GM18499 (cell line): ENCODE data around the gene SV2A.

Experiments used
- ATAC-seq: cut with Tn5 transposase; IDR thresholded peaks from one replicate; pipeline ENCODE4 v1.9.1; 2021; ENCODE audit warnings: moderate number of reproducible peaks; ENCODE audit not compliant: insufficient read depth, unreplicated experiment

SV2A gene

DNA sequence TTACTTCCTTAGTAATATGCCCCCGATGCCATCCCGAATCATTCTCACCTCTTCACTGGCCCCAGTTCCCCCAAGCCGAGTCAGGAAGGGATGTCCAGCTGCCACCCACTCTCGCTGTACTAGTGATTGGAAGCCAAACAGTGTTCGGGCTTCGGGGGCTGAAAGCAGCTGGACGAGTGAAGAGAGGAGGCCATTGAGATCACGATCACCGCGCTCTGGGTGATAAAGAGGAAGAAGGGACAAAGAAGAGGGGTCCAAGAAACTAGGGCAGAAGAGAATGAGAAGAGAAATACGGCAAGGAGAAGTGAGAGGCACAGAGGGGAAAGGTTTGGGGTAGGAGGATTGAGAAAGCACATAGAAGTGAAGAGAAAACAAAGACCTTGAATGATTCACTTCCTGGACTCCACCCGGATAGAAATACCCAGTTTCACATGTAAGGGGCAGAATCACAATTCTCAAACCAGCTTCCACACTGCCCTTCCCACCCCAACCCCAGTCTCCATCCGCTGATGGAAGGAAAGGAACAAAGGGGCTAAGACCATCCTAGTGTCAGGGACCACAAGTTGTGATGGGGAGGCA, 13.7 kb upstream of the SV2A start:
- no peak for ATAC-seq

DNA sequence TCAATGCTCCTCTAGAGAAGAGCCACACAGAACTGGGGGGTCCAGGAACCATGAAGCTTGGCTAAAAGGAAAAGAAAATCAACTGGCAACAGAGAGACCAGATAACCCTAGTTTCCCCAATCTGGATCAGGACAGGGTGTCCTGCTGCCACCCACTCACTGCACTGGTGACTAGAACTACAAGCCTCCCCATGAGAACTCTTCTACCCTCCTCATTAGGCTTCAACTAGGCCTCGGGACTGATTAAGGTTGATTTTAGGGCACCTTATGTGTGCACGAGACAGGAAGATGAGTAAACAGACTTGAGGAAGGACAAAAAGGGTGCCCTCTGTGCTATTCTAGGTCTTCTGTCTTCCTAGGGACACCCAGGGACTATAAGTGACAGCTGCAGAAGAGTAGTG, 12.2 kb upstream of the SV2A start:
- no peak for ATAC-seq

DNA sequence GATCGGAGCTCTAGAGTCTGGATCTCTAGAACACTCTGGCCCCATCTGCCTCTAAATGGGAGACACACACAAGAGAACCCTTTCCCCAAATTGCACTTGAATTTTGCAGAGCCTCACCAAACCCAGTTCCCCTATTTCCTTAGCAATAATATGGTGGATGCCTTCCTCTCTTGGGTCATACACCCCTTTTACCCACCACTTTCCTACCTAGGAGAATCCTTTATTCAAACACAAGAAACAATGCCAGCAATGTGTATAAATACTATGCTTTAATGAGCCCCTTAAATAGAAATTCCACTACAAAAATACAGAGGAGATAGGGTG, 10.7 kb upstream of the SV2A start:
- no peak for ATAC-seq

DNA sequence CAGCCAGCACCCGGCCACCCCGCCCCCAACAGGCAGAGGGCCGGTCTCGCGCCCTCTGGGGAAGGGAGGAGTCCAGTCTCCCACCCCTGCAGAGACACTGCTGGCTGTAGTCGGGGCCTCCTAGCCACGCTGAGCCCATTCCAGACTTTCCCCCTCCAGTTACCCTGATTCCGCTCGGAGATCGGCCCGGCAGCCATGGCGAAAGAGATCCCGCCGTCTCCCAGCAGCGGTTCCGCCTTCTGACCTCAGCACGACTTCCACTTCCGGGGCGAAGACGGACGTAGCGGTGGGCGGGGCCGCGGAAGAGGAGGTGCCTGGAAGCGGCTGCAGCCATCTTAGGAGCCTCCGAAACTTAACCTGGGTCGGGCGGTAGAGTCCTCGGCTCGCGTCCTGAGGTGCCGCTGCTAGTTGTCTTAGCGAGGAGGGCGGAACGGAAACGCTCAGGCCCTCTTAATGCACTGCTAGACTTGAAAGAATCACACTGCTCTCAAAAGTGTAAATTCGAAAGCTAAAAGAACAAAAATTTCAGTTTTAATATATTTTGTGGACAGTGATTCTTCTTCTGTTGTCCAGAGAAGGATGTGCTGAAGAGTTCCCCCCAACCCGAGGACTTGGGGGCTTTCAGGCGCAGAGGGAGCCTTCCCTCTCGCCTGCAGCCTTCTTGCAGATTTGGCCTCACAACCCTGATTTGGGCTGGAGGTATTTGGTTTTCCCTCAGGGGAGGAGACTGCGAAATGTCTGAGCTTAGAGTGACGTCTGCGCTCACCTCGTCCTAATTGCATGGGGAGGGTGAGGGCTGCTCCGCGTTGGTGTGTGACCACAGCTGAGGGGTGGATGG, 10.1 kb upstream of the SV2A start, which contains the start of gene SF3B4:
TSS of gene SF3B4 (minus strand) at position 241 of the 838 bp plus-strand sequence. CDS start at position 197, 44 bp downstream.
- ATAC-seq, result no peak

DNA sequence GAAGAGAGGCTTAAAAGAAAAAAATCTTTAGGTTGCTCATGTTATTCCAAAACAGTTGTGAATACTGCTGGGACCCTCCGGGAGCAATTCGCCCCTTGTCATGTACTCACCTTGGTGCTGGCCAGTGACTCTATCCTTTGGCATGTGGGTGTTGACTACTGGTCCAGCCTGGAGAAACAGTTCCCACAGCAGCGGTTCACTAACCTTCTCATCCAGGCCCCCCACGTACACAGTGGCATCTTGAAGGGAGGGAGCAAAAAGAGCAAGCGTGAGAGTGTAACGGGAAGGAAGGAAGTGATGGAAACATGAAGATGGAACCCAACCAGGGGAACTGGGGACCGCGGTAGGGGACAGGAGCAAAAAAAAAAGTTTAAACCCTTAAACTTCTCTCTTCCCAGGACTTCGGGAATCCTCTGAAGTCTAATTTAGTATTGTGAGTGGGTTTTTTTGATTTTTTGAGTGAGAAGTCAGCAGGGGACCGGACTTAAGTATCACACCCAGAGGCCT, 9.5 kb upstream of the SV2A start:
- no peak for ATAC-seq

DNA sequence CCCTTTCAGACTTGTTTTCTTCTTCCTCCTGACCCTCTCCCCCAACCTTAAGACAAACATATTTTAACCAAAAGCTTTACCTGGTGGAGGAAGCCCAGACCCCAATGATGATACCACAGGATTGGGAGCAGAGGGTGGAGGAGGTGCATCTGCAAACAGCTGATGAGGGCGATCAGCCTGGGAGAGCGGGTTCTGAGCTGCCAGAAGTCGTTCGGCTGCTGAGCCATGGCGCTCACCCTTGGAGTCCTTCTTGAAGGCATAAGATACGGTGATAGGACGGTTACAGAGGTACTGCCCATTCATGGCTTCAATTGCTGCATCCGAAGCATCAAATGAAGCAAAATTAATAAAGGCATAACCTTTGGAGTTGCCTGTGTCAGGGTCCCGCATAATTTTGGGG, 8.7 kb upstream of the SV2A start:
- ATAC-seq, result no peak

DNA sequence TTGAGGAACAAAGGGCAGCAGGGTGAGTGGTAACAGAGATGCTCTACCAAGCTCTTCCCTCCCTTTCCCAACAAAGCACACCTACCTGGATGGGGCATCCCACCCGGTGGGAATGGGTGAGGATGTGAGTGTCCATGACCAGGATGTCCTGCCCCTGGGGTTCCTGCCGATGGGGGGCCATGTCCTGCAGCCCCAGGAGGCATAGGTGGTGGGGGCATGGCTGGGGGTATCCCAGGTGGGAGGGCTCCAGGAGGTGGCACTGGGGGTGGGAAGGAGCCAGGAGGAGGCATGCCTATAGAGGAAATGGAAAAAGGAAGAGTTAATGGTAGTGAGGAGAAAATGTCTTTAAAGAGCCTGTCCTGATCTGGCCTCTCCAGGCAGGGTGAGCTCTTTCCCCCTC, 8.1 kb upstream of the SV2A start:
- no peak for ATAC-seq

DNA sequence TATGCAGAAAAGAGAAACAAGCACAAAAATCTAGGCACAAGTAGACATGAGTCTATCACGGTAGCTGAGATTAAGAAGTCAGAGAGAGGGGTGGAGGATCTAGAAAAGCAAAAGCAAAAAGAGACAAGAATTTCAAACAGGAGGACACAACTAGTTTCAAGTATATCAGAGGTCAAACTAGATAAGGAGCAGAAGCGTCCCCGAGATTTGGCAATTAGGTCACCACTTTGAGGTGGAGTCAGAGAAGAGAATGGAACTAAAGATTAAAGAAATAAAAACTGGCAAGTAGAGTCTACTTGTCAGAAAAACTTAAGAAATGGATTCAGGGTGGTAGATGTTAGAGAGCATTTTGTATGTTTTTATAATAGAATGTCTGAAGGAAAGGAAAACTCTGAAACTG, 7.7 kb upstream of the SV2A start:
- no peak for ATAC-seq

DNA sequence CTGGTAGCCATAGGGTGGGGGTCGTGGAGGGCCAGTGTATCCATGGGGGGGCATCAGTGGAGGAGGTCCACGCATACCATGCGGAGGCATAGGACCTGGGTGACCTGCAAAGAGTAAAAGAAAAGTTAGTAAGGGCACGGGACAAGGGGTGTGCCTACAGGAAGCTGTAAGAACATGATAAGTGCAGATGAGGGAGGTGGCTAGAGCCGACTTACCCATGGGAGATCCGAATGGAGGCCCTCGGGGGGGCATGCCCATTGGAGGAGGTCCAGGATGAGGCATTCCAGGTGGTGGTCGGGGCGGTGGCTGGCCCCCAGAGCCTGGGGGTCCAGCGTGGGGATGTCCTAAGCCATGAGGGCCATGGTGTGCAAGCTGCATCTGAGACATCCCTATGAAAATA, 6.0 kb upstream of the SV2A start:
- no peak for ATAC-seq

DNA sequence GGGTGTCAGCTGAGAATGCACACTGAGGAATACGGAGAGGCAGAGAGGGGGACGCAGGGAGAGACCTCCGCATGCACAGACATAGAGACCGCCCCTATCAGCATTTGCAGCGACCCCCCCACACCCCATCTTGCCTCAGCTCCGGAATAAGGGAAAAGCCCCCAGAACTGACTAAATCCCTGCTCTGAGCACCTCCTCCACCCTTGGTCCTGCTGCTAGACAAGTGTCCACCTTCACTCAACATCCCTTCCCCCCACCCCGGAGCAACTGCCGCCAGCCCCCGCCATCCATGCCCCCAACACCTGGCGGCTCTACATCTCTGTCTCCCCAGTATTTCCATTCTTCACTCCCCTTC, 769 bp downstream of the SV2A start:
- no peak for ATAC-seq

DNA sequence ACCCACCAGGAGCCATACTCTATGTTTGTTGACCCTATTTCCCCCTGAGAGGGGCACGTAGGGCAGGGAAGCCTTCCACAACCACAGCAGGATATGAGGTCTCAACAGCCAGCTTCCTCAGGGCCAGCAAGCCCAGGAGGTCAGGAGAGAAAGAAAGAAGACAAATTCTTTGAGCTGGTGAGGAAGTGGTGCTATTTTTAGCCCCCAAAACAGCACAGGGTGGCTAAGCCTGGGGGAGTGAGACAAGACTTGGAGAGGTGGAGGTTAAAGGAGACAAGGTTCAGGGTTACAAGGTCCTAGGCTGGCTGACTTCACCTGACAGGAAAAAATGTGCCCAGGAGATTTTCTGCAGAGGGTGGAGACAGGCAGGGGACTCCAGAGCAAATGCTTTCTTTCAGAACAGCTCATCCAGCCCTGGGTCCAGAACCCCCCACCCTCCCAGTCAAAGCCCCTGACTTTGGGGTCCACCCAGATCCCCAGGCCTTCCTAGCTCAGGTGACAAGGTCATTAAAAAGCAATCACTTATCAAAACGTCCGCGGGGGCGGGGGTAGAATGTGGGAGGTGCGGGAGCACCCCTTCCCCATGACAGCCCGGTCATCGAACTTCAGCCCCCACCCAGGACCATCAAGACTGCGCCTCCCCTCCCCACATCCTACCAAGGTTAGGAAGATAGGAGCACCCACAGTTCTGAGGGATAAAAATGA, 1.3 kb downstream of the SV2A start:
- no peak for ATAC-seq

DNA sequence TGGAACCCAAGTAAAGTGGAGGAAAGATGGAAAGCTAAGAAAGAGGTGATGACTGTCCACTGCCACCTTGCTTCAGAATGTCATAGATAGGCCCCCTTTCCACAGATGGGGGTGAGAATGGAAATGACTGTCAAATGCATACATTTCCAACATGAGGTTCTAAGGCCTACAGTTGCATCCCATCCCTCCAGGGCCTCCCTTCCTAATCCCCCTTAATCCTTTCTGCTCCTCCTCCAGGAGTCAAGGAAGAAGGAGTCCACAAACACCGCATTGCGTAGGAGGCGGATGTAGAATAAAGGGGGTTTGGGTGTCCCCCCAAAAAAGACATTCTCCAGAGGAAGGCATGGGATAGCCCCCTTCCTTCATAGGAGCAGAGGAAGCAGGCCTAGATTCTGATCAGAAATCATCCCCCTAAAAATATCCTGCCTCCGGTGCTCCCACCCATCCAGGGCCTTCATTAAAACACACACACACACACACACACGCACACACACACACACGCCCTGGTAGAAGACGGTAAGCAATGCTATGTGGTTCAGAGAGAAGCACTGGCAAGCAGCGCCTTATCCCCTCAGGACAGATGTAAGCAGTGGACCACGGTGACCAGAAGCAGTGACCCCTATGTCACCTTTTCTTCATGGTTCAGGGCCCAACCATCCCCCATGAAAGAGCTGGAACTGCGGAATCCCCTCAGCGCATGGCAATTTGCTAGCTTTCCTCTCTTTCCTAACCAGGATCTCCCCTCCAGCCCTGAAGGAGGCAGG, 2.0 kb downstream of the SV2A start:
- ATAC-seq, result no peak

DNA sequence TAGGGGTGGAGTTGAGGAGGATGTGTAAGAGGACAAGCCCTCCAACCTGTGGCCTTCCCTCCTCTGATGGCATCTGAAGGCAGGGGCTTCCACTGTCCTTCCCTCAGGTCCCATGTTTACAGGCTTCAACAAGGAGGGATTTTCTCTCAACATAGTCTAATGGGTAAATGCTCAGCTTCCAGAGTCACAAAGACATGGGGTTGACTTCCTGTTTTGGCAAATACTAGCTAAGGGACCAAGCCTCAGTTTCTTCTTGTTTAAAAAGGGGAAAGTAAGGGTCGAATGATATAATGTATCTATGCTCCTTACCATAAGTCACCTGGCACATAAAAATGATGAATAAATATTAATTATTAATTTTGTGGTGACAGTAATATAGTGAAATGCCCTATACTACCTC, 3.1 kb downstream of the SV2A start:
- no peak for ATAC-seq

DNA sequence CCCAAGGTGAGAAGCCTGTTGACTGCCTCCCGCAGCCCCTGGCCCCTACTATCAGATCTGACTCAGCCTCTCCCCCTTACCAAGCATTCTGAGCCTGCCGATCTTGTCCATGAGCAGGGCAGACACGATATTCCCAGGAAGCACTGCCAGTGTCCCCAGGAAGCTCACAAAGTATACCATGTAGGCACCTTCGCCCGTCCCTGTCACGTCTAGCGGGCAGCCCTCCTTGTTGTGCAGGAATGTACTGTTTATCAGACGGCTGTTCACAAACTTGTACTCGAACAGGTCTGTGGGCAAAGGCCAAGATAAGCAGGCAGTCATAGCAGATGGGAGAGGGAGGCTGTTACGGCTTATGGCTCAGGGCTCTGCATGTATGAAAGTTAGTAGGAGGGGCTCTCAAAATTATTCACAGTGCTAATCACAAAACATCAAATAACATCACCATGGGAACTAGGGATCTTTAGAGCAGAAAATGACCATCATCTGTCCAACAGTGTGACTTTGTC, 11.0 kb downstream of the SV2A start:
- no peak for ATAC-seq

DNA sequence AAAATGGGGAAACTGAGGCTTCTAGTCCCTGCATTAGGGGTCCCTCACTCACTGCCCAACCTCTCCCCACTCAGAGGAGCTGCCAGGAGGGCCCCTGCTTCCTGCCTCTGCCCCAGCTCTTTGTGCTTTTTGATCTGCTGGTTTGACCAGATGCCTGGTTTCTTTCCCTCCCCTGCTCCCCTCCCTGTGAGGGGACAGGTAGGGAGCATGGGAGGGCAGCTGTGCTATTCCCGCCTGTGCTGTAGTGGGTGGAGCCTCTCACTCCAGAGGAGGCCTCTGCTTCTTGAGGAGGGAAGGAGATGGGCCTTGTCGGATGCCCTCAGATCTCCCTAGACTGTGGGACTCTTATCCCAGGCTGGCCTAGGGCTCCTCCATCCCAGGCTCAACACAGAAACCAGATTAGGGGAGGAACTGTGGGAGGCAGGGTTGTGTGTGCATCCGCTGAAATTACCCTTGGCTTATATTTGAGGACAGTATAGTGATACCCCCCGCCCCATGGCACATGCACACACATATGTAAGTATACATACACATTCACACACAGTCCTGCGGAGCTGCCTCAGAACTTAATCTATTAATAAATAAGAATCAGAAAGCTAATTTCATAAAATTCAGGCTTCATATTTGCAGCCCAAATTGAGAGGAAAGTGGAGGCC, 13.7 kb downstream of the SV2A start:
- ATAC-seq, result no peak

DNA sequence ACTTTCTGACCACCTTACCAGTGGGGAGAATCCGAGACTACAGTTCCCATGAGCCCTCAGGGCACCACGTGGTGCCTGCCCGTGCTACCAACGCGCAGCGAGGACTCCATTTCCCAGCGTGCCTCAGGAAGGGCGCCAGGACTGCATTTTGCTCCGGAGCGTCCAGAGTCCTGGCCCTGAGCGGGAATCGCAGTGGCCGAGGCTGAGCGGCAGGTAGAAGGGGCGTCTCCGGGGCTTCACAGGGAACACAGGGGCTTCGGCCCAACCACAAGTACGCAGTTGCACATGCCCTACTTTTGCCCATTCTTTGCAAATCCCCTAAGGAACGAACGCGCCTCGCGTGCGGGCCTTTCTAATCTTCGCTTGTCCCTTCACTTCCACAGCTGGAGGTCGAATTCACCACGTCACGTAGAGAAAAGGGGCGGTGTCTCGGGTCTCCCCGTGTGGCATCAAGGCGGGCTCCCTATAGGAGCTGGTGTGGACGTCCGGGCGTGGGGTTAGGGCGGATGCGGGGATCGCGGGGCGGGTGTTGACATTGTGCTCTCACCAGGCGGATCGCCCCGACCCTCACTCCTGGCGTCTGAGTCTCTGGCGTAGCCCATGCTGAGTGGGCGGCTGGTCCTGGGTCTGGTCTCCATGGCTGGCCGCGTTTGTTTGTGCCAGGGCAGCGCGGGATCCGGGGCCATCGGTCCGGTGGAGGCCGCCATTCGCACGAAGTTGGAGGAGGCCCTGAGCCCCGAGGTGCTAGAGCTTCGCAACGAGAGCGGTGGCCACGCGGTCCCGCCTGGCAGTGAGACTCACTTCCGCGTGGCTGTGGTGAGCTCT, 18.0 kb downstream of the SV2A start, which contains the start of gene BOLA1:
TSS of gene BOLA1 (plus strand) at position 109 of the 825 bp plus-strand sequence. CDS start at position 601, 492 bp downstream.
- no peak for ATAC-seq

DNA sequence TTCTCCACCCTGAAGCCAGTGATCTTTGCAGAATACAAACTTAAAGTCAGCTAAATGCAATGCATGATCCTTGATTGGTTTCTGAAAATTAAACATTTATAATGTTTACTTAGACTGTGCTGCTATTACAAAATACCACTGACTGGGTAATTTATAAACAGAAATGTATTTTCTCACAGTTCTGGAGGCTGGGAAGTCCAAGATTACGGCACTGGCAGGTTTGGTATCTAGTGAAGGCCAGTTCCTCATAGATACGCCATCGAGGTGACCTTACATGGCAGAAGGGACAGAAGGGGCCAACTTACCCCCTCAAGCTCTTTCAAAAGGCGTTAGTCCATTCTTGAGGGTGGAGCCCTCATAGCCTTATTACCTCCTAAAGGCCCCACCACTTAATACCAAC, 21.1 kb downstream of the SV2A start:
- no peak for ATAC-seq

DNA sequence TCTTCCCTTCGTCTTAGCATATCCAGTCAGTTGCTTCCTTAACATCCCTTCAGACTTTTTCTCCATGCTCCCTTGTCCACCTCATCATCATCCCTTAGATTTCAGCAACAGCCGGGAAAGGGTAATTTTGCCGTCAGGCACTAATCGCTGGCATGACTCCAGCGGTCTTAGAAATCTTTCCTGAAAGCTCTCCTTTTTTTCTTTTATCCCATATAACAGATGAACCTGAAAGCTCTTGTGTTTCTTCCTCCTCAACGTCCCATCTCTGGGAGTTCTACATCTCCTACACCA, 28.7 kb downstream of the SV2A start:
- ATAC-seq, result no peak

DNA sequence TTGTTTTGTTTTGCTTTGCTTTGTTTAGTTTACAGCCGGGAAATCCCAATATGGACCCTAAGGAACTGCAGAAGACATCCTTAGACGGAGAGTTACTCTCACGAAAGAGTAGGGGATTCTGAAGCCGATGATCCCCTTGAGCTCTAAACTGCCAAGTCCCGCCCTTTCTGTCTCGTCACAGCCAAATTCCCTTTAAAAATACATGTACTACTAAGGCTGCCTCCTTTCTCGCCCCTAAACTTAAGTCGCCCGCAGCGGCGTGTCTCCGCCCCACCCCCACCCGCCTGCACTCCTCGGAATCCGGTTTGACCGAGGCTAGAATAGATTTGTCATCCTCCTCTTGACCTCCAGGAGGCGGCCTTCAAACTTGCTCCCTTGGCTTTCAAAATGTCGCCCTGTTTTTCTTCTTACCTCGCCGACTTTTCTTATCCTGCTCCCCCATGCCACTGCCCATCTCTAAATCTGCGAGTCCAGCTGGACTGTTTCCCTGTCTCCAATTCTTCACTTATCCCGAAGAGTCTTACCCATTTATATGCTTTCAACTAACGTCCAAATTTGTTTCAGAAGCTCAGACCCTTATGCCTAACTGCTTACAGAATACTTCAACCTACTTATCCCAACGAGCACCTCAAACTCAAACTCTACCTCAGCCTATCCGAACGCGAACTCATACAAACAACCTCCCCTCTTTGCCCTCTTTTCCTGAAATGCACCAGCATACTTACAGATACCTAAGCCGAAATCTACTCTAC, 29.2 kb downstream of the SV2A start:
- no peak for ATAC-seq
